ENCODE results near the gene ACOT7.

DNA sequence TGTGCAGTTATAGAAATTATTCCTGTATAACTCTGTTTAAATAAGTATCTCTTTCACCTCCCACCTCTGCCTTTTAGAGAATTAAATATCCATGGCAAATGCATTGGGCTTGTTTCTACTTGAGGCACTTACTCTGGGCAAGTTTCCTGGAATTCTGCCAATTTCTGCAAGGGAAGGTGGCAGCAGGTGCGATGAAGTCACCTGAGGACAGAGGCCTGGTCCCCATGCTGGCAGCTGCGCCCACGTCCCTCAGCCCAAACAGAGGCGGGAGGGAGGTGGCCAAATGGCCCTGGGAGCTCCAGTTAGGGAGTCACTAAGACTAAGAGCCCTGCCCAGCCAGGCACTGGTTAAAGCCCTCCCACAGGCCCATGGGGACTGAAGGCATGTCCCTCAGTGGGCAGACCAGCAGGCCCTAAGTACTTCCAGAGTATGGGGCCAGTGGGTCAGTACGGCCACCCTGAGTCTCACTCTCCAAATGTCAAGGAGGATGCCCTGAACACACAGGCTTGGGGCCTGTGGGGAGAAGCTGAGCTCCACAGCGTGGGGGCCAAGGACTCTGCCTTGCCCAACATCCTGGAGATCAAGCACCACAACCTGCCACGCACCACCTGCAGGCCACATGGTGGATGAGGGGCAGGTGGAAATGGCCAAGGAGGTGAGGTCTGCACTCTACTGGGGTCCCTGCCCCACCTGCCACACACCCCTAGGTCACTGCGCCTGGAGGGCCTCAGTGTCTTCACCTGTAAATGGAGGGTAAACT lies 19.4 kb downstream of the ACOT7 start:
- TF ChIP-seq CTCF (conservative IDR thresholded peaks at IDR 0.05; ENCODE audit: low read depth, low read length) (no peak), EZH2 (IDR thresholded peaks at IDR 0.05; ENCODE audit: low read length, unreplicated experiment) (no peak)

Data from PC-3 (cell line).